H1 (cell line): ENCODE results near the gene KIF5A. TPM values are rescaled to one million over a fixed set of nuclear protein-coding genes. Genes with fewer than 3 reads are reported as not detected.

Experiments
- CTCF ChIA-PET: fragments of 300-600 bp; sonication (Branson Sonifier 250); formaldehyde crosslinking; loops from one replicate; lab custom pipeline; 2021; ENCODE audit not compliant: partially characterized antibody; lab: Charles Lee
- POLR2A ChIA-PET: fragments of 300-600 bp; sonication (Branson Sonifier 250); formaldehyde crosslinking; loops from one replicate; lab custom pipeline; 2021; ENCODE audit warnings: inconsistent platforms; ENCODE audit not compliant: partially characterized antibody; lab: Charles Lee
- DNase-seq, 2 experiments: peaks; one replicate each; pipeline versions ENCODE4 v3.0.0 to v3.0.0-alpha.2; 2010 to 2022; ENCODE audit warnings: low spot score in 2 of 2, low read depth in 1 of 2, mixed read lengths in 1 of 2
- FAIRE-seq: peaks from 2 replicates; lab custom pipeline; 2011; peaks lifted over from hg19 to GRCh38; lab: Jason Lieb, UNC
- H2AFZ ChIP-seq: 2 replicates; pipeline ENCODE4 v1.8.1; 2012; ENCODE audit warnings: low read length, inconsistent platforms
- H2AK5ac ChIP-seq: 2 replicates; pipeline ENCODE4 v1.6.1; 2013; ENCODE audit warnings: low read depth, low read length
- H2BK120ac ChIP-seq: replicated peaks from 2 replicates; pipeline ENCODE3; 2013; ENCODE audit warnings: low read depth, low read length, inconsistent platforms
- H2BK12ac ChIP-seq: 2 replicates; pipeline ENCODE4 v1.6.1; 2013; ENCODE audit warnings: low read depth, low read length
- H2BK15ac ChIP-seq: 2 replicates; pipeline ENCODE4 v1.6.1; 2013; ENCODE audit warnings: low read length
- H2BK20ac ChIP-seq: 2 replicates; pipeline ENCODE4 v1.6.1; 2013; ENCODE audit warnings: low read length
- H2BK5ac ChIP-seq: 2 replicates; pipeline ENCODE4 v1.6.1; 2013; ENCODE audit warnings: low read depth, low read length
- H3K14ac ChIP-seq: 2 replicates; pipeline ENCODE4 v1.6.1; 2013; ENCODE audit warnings: inconsistent platforms; ENCODE audit not compliant: insufficient read length
- H3K18ac ChIP-seq: 2 replicates; pipeline ENCODE4 v1.6.1; 2013; ENCODE audit warnings: low read length; ENCODE audit errors: extremely low read depth
- H3K23ac ChIP-seq: 2 replicates; pipeline ENCODE4 v1.6.1; 2013; ENCODE audit warnings: inconsistent platforms; ENCODE audit not compliant: insufficient read length
- H3K23me2 ChIP-seq: 2 replicates; pipeline ENCODE4 v1.6.1; 2013; ENCODE audit warnings: low read depth, low read length
- H3K27ac ChIP-seq: 2 replicates; pipeline ENCODE4 v1.6.1; 2011; ENCODE audit warnings: low read depth, low read length, inconsistent platforms
- H3K27me3 ChIP-seq, 4 experiments: replicated peaks in 1 of 4; 1 replicate in 1 of 4; 2 replicates in 3 of 4; pipeline versions ENCODE4 v1.6.1 to v1.8.1; 2011 to 2013; ENCODE audit warnings: low read length in 3 of 4, mild to moderate bottlenecking in 3 of 4, inconsistent platforms in 2 of 4, mixed read lengths in 2 of 4, moderate library complexity in 1 of 4; ENCODE audit not compliant: control insufficient read depth in 3 of 4, insufficient read depth in 3 of 4; ENCODE audit errors: extremely low read depth in 1 of 4
- H3K36me3 ChIP-seq, 4 experiments: 2 replicates each; pipeline versions ENCODE4 v1.6.1 to v1.8.1; 2011 to 2013; ENCODE audit warnings: mild to moderate bottlenecking in 4 of 4, low read length in 3 of 4, moderate library complexity in 2 of 4, control low read depth in 1 of 4, inconsistent platforms in 1 of 4; ENCODE audit not compliant: insufficient read depth in 4 of 4, control insufficient read depth in 2 of 4
- H3K4ac ChIP-seq: replicated peaks from 2 replicates; pipeline ENCODE3; 2013; ENCODE audit warnings: low read length, low read depth, mixed read lengths, inconsistent platforms; ENCODE audit not compliant: insufficient read length
- H3K4me1 ChIP-seq, 4 experiments: replicated peaks in 1 of 4; 1 replicate in 1 of 4; 2 replicates in 3 of 4; pipeline versions ENCODE4 v1.6.1 to v1.8.1; 2011 to 2013; ENCODE audit warnings: low read length in 3 of 4, inconsistent platforms in 2 of 4, mixed read lengths in 1 of 4; ENCODE audit not compliant: insufficient read depth in 4 of 4, control insufficient read depth in 3 of 4
- H3K4me2 ChIP-seq, 2 experiments: 2 replicates each; pipeline versions ENCODE4 v1.6.1 to v1.8.1; 2011 to 2013; ENCODE audit warnings: low read depth in 2 of 2, low read length in 2 of 2, control low read depth in 1 of 2, inconsistent platforms in 1 of 2, mild to moderate bottlenecking in 1 of 2; ENCODE audit not compliant: insufficient read depth in 1 of 2
- H3K4me3 ChIP-seq, 4 experiments: fragments of 200-600, 300-600 bp in 1 of 4; sonication (generic), shearing (Covaris generic), sonication (Bioruptor Twin) in 1 of 4; 2 replicates each; pipeline versions ENCODE4 v1.5.1 to v1.8.1; 2011 to 2016; ENCODE audit warnings: low read length in 4 of 4, low read depth in 3 of 4, control low read depth in 2 of 4, inconsistent platforms in 2 of 4, mild to moderate bottlenecking in 2 of 4, mixed read lengths in 1 of 4, moderate library complexity in 1 of 4; ENCODE audit not compliant: insufficient read depth in 2 of 4; ENCODE audit errors: extremely low read depth in 1 of 4
- H3K56ac ChIP-seq: replicated peaks from 2 replicates; pipeline ENCODE3; 2013; ENCODE audit warnings: low read depth, mild to moderate bottlenecking, mixed read lengths, low read length, inconsistent platforms; ENCODE audit not compliant: insufficient read length
- H3K79me1 ChIP-seq: 2 replicates; pipeline ENCODE4 v1.6.1; 2013; ENCODE audit warnings: low read depth, low read length, control low read depth
- H3K79me2 ChIP-seq, 2 experiments: 2 replicates each; pipeline versions ENCODE4 v1.6.1 to v1.8.1; 2012 to 2013; ENCODE audit warnings: low read length in 2 of 2, mild to moderate bottlenecking in 2 of 2, inconsistent platforms in 1 of 2; ENCODE audit not compliant: insufficient read depth in 2 of 2, control insufficient read depth in 1 of 2
- H3K9ac ChIP-seq, 4 experiments: replicated peaks in 1 of 4; 1 replicate in 1 of 4; 2 replicates in 3 of 4; pipeline versions ENCODE4 v1.6.1 to v1.8.1; 2011 to 2013; ENCODE audit warnings: low read depth in 3 of 4, low read length in 3 of 4, control low read depth in 2 of 4, mild to moderate bottlenecking in 2 of 4, moderate library complexity in 2 of 4, inconsistent platforms in 1 of 4; ENCODE audit errors: extremely low read depth in 1 of 4
- H3K9me3 ChIP-seq, 2 experiments: 2 replicates each; pipeline versions ENCODE4 v1.6.1 to v1.8.1; 2012 to 2013; ENCODE audit warnings: mild to moderate bottlenecking in 2 of 2, moderate library complexity in 2 of 2, control low read depth in 1 of 2, inconsistent platforms in 1 of 2, low read depth in 1 of 2, low read length in 1 of 2, mixed read lengths in 1 of 2; ENCODE audit not compliant: insufficient read depth in 2 of 2
- H4K20me1 ChIP-seq, 2 experiments: replicated peaks in 1 of 2; 2 replicates each; pipeline versions ENCODE3 to v1.8.1; 2011 to 2013; ENCODE audit warnings: inconsistent platforms in 2 of 2, low read length in 2 of 2, mild to moderate bottlenecking in 1 of 2; ENCODE audit not compliant: insufficient read depth in 2 of 2, control insufficient read depth in 1 of 2
- H4K5ac ChIP-seq: 2 replicates; pipeline ENCODE4 v1.6.1; 2013; ENCODE audit warnings: low read length, low read depth, mixed read lengths, inconsistent platforms; ENCODE audit not compliant: insufficient read length
- H4K8ac ChIP-seq: 2 replicates; pipeline ENCODE4 v1.8.0; 2013; ENCODE audit warnings: mild to moderate bottlenecking, moderate library complexity, low read length, inconsistent platforms; ENCODE audit not compliant: insufficient read depth; ENCODE audit errors: extremely low read depth
- H4K91ac ChIP-seq: replicated peaks from 2 replicates; pipeline ENCODE3; 2013; ENCODE audit warnings: low read length, mixed read lengths, inconsistent platforms; ENCODE audit not compliant: insufficient read length
- EGR1 ChIP-seq: IDR thresholded peaks from 2 replicates; pipeline ENCODE4 v1.6.1; 2011; ENCODE audit warnings: low read depth, low read length, borderline replicate concordance
- EZH2 ChIP-seq: fragments of 200-600 bp; sonication (generic); IDR thresholded peaks from 2 replicates; pipeline ENCODE4 v1.7.1; 2012; ENCODE audit warnings: low read depth, mild to moderate bottlenecking, moderate library complexity, low read length, inconsistent platforms; ENCODE audit not compliant: severe bottlenecking
- MAX ChIP-seq: IDR thresholded peaks from 2 replicates; pipeline ENCODE4 v1.6.1; 2012; ENCODE audit warnings: inconsistent platforms
- RNF2 ChIP-seq: fragments of 200-900, 300-1000 bp; sonication (generic); IDR thresholded peaks from 2 replicates; pipeline ENCODE4 v1.7.1; 2016; ENCODE audit warnings: borderline replicate concordance, low read depth, mild to moderate bottlenecking, antibody characterized with exemption, low read length; ENCODE audit not compliant: poor library complexity, severe bottlenecking; ENCODE audit errors: missing control alignments
- SIN3A ChIP-seq, 2 experiments: IDR thresholded peaks in 1 of 2; conservative IDR thresholded peaks in 1 of 2; 2 replicates each; pipeline ENCODE4 v1.6.1; 2011 to 2012; ENCODE audit warnings: low read length in 2 of 2, improper control_type of control experiment in 1 of 2, low read depth in 1 of 2, mild to moderate bottlenecking in 1 of 2
- SUZ12 ChIP-seq: fragments of 200-600 bp; sonication (generic); IDR thresholded peaks from 2 replicates; pipeline ENCODE4 v1.6.1; 2012; ENCODE audit warnings: mild to moderate bottlenecking, inconsistent platforms, low read length, moderate library complexity, mixed read lengths
- TBP ChIP-seq: IDR thresholded peaks from 2 replicates; pipeline ENCODE4 v1.6.1; 2011; ENCODE audit warnings: low read depth, low read length, improper control_type of control experiment
- ZNF274 ChIP-seq: IDR thresholded peaks from 2 replicates; pipeline ENCODE4 v1.7.0; 2012; ENCODE audit warnings: low read length, borderline replicate concordance; ENCODE audit errors: extremely low read depth
- WGBS, 2 experiments: shearing (Covaris generic) in 1 of 2; methylation state at CpG; one replicate each; pipeline versions ENCODE4 v1.1.6 to v1.1.7; 2013 to 2015; ENCODE audit warnings: low lambda C conversion rate in 2 of 2, mixed read lengths in 2 of 2, inconsistent platforms in 1 of 2, low coverage in 1 of 2, missing lambda C conversion rate in 1 of 2; ENCODE audit not compliant: insufficient replicate concordance in 2 of 2, insufficient coverage in 1 of 2, insufficient read length in 1 of 2; ENCODE audit errors: extremely low coverage in 1 of 2, missing lambda C conversion rate in 1 of 2; 5-methylcytosine and 5-hydroxymethylcytosine counted together
- polyA plus RNA-seq, 7 experiments: library from polyadenylated mRNA; depleted of rRNA in 3 of 7; stranded (reverse) in 5 of 7; unstranded in 2 of 7; fragments of >200 nt in 5 of 7; fragments of 200-250 nt in 2 of 7; gene quantifications; 1 replicate in 5 of 7; 2 replicates in 1 of 7; 4 replicates in 1 of 7; pipeline versions ENCODE4 v1.2.1 to v1.2.3, GENCODE V29; 2011 to 2013; ENCODE audit warnings: missing spikeins in 2 of 7, mixed read lengths in 2 of 7
- total RNA-seq: library from RNA; stranded (reverse); fragmentation: NEBNext Ultra II Directional; extraction: Animal tissue kit (Norgen Biotek cat#: 25700); gene quantifications from 2 replicates; pipeline ENCODE4 v1.2.1, GENCODE V29; 2021

KIF5A gene
- total and polyA plus RNA-seq, 2 of the 8 experiments (the other 6 are each of a cell fraction or from before 2014, with no cell fraction given) = 10.7 to 21.9 TPM

GRCh38 chr12:57620936-57621496, 71.2 kb downstream of the KIF5A start:
- Histone ChIP-seq H3K4me2 (peak overlapping the region; percentile 54 to 78), H3K14ac (no peak overlapping the region), H4K5ac (no peak overlapping the region), H3K23me2 (peaks cover 7% of the 10 kb centered on the region; the same call in 1 of the 2 replicates), H3K18ac (no peak overlapping the region), H4K91ac (no peak overlapping the region), H3K27ac (no peak overlapping the region), H2BK5ac (no peak overlapping the region), H3K27me3 (peaks cover 79 to 98% (median 98%) of the 10 kb centered on the region in 4 experiments), H3K23ac (no peak overlapping the region), H3K56ac (no peak overlapping the region), H3K9me3 (no peaks in the 10 kb centered on the region; a peak in 1 of 4 replicates), H3K36me3 (no peaks in the 10 kb centered on the region), H4K20me1 (peaks cover 0 to 27% of the 10 kb centered on the region in 2 experiments), H2BK12ac (peak overlapping the region; percentile 50; the same call in 1 of the 2 replicates), H3K79me2 (no peaks in the 10 kb centered on the region), H3K4me3 (peak overlapping the region; percentile 1 to 52 (median 24); a peak in 6 of 8 replicates), H3K4ac (no peak overlapping the region), H2BK15ac (no peak overlapping the region), H2BK20ac (no peak overlapping the region), H4K8ac (peak overlapping the region; percentile 12; the same call in 1 of the 2 replicates), H3K9ac (no peak overlapping the region), H2AK5ac (no peak overlapping the region), H3K79me1 (0 out of 2 replicates have a peak, but pooled peaks cover 2% of the 10 kb centered on the region), H2AFZ (no peak overlapping the region), H3K4me1 (peaks cover 0 to 18% (median 11%) of the 10 kb centered on the region in 4 experiments; a peak in 6 of 7 replicates), H2BK120ac (no peak overlapping the region)
- TF ChIP-seq MAX (peak; percentile 11; the same call in 1 of the 2 replicates), EZH2 (peak; percentile 89), SUZ12 (peak; percentile 88), ZNF274 (no peak), TBP (no peak), RNF2 (no peak), SIN3A (conservative IDR thresholded peaks at IDR 0.05 in 1 of 2, IDR thresholded peaks at IDR 0.05 in 1 of 2; ENCODE audit: low read depth in 1 of 2, low read length in 2 of 2) (0 out of 4 replicates have a peak, but pooled peaks of 1 of the 2 experiments have one; percentile 33), EGR1 (no peak)
- ChIA-PET CTCF (interaction anchor here (0.6 to 10.7 kb wide), 18 partner anchors 8 to 138 kb away, joined by 3 to 201 read pairs (median 5); partner anchors contain the start of genes B4GALNT1, DTX3, MARCHF9 and OS9), POLR2A (interaction anchor here (0.8 to 3.6 kb wide), 13 partner anchors 10 to 124 kb away, joined by 3 to 45 read pairs (median 6); partner anchors contain the start of genes ARHGEF25, B4GALNT1, DDIT3 and PIP4K2C)
- peak in 1 of 2 experiments; percentile 68 for DNase-seq
- no peak for FAIRE-seq
- WGBS, 2 experiments = 6% methylated on average over 18 of the region's 42 CpGs; no CpG with 5 or more reads in 1 of the 2 experiments
